HepG2 (cell line): ENCODE results near the gene FKBP1A. TPM values are rescaled to one million over a fixed set of nuclear protein-coding genes. Genes with fewer than 3 reads are reported as not detected.
A peak's percentile ranks its signal among the peaks of the same experiment; 100 is the strongest.

ENCODE experiments used
- ATM ChIP-seq: fragments of 450-650 bp; IDR thresholded peaks from 2 replicates; pipeline ENCODE4 v1.7.1; 2017; ENCODE audit warnings: mild to moderate bottlenecking, borderline replicate concordance
- EP300 ChIP-seq, 3 experiments: sonication (generic) in 1 of 3; formaldehyde crosslinking in 1 of 3; IDR thresholded peaks; 2 replicates each; pipeline versions ENCODE4 v1.5.1 to v1.6.1; 2011 to 2020; ENCODE audit warnings: low read depth in 2 of 3, low read length in 2 of 3, borderline replicate concordance in 1 of 3, improper control_type of control experiment in 1 of 3, mild to moderate bottlenecking in 1 of 3, missing genetic modification reagents in 1 of 3, moderate library complexity in 1 of 3
- GPN1 ChIP-seq: sonication (generic); formaldehyde crosslinking; IDR thresholded peaks from 2 replicates; pipeline ENCODE4 v1.5.1; 2020; ENCODE audit warnings: missing genetic modification reagents, borderline replicate concordance
- HOXA9 ChIP-seq: sonication (generic); formaldehyde crosslinking; IDR thresholded peaks from 2 replicates; pipeline ENCODE4 v1.8.1; 2022; ENCODE audit warnings: missing genetic modification reagents, mild to moderate bottlenecking, moderate library complexity, borderline replicate concordance
- IRF9 ChIP-seq: sonication (generic); formaldehyde crosslinking; IDR thresholded peaks from 2 replicates; pipeline ENCODE4 v1.8.0; 2022; ENCODE audit warnings: missing genetic modification reagents, mild to moderate bottlenecking, borderline replicate concordance
- MTA3 ChIP-seq: sonication (generic); formaldehyde crosslinking; IDR thresholded peaks from 2 replicates; pipeline ENCODE4 v1.4.0; 2020; ENCODE audit warnings: missing genetic modification reagents
- PRMT3 ChIP-seq: sonication (generic); formaldehyde crosslinking; IDR thresholded peaks from 2 replicates; pipeline ENCODE4 v1.8.1; 2022; ENCODE audit warnings: low read depth, mild to moderate bottlenecking, moderate library complexity, missing genetic modification reagents, borderline replicate concordance
- TP53 ChIP-seq: sonication (generic); formaldehyde crosslinking; conservative IDR thresholded peaks from 2 replicates; pipeline ENCODE4 v1.4.0; 2020; ENCODE audit warnings: missing genetic modification reagents
- ZFP36L1 ChIP-seq: sonication (generic); formaldehyde crosslinking; IDR thresholded peaks from 2 replicates; pipeline ENCODE4 v1.8.0; 2022; ENCODE audit warnings: mild to moderate bottlenecking, missing genetic modification reagents, moderate library complexity
- ZKSCAN5 ChIP-seq: sonication (generic); formaldehyde crosslinking; IDR thresholded peaks from 2 replicates; pipeline ENCODE4 v1.5.1; 2020; ENCODE audit warnings: mild to moderate bottlenecking, missing genetic modification reagents
- ZNF703 ChIP-seq: sonication (generic); formaldehyde crosslinking; IDR thresholded peaks from 2 replicates; pipeline ENCODE4 v1.5.1; 2020; ENCODE audit warnings: missing genetic modification reagents, mild to moderate bottlenecking, moderate library complexity, borderline replicate concordance
- polyA plus RNA-seq, 8 experiments: library from polyadenylated mRNA; depleted of rRNA in 3 of 8; stranded (reverse) in 7 of 8; unstranded in 1 of 8; fragments of >200 nt; fragmentation: Illumina TruSeq in 4 of 8; extraction: Trizol in 4 of 8; gene quantifications; 2 replicates each; pipeline versions ENCODE4 v1.2.1 to v1.2.3, GENCODE V29; 2011 to 2016; ENCODE audit warnings: low read depth in 4 of 8, missing spikeins in 1 of 8, mixed read lengths in 1 of 8; ENCODE audit not compliant: insufficient read depth in 1 of 8
- total RNA-seq, 5 experiments: library from RNA; depleted of rRNA; stranded (reverse); fragments of >200 nt; fragmentation: Illumina TruSeq; extraction: Trizol; gene quantifications; 2 replicates each; pipeline ENCODE4 v1.2.3, GENCODE V29; 2016; ENCODE audit warnings: low read depth in 1 of 5
- TF ChIP-seq, protein P1 (sequence below): IDR thresholded peaks from 2 replicates; pipeline ENCODE4 v1.6.1; 2016; ENCODE audit warnings: mild to moderate bottlenecking
- TF ChIP-seq, protein P2 (sequence below): sonication (generic); formaldehyde crosslinking; IDR thresholded peaks from 2 replicates; pipeline ENCODE4 v1.9.0; 2022; ENCODE audit warnings: missing genetic modification reagents, mild to moderate bottlenecking, borderline replicate concordance
- TF ChIP-seq, protein P3 (sequence below): sonication (generic); formaldehyde crosslinking; IDR thresholded peaks from one replicate; pipeline ENCODE4 v1.5.1; 2020; ENCODE audit warnings: mild to moderate bottlenecking, missing genetic modification reagents; ENCODE audit errors: not compliant biosample characterization

FKBP1A gene
- total and polyA plus RNA-seq, 2 of the 13 experiments (the other 11 are each of a cell fraction or from before 2014, with no cell fraction given): 119 to 468 TPM

- TF ChIP-seq IRF9 (CRISPR knock-in tag): peak; percentile 92; the same call in 1 of the 2 replicates
- TF ChIP-seq, protein P1, sequence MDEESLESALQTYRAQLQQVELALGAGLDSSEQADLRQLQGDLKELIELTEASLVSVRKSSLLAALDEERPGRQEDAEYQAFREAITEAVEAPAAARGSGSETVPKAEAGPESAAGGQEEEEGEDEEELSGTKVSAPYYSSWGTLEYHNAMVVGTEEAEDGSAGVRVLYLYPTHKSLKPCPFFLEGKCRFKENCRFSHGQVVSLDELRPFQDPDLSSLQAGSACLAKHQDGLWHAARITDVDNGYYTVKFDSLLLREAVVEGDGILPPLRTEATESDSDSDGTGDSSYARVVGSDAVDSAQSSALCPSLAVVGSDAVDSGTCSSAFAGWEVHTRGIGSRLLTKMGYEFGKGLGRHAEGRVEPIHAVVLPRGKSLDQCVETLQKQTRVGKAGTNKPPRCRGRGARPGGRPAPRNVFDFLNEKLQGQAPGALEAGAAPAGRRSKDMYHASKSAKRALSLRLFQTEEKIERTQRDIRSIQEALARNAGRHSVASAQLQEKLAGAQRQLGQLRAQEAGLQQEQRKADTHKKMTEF (CRISPR knock-in tag): peak; percentile 95
- TF ChIP-seq GPN1 (CRISPR knock-in tag): peak; percentile 67; the same call in 1 of the 2 replicates
- peak; percentile 67 for TF ChIP-seq ZFP36L1 (CRISPR knock-in tag)
- TF ChIP-seq MTA3 (CRISPR knock-in tag): no peak
- peak in 1 of 2 experiments; percentile 64; a peak in 3 of 4 replicates for TF ChIP-seq EP300 (IDR thresholded peaks at IDR 0.05; ENCODE audit: low read depth in 2 of 2, low read length in 2 of 2)
- 0 out of 2 replicates have a peak, but pooled peaks have one; percentile 14 for TF ChIP-seq EP300 (CRISPR knock-in tag; IDR thresholded peaks at IDR 0.05; ENCODE audit: borderline replicate concordance)
- TF ChIP-seq ATM: no peak
- TF ChIP-seq, protein P2, sequence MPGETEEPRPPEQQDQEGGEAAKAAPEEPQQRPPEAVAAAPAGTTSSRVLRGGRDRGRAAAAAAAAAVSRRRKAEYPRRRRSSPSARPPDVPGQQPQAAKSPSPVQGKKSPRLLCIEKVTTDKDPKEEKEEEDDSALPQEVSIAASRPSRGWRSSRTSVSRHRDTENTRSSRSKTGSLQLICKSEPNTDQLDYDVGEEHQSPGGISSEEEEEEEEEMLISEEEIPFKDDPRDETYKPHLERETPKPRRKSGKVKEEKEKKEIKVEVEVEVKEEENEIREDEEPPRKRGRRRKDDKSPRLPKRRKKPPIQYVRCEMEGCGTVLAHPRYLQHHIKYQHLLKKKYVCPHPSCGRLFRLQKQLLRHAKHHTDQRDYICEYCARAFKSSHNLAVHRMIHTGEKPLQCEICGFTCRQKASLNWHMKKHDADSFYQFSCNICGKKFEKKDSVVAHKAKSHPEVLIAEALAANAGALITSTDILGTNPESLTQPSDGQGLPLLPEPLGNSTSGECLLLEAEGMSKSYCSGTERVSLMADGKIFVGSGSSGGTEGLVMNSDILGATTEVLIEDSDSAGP (CRISPR knock-in tag): peak; percentile 73
- no peak for TF ChIP-seq PRMT3 (CRISPR knock-in tag)
- TF ChIP-seq ZNF703 (CRISPR knock-in tag): no peak
- no peak for TF ChIP-seq TP53 (CRISPR knock-in tag)
- no peak for TF ChIP-seq HOXA9 (CRISPR knock-in tag)
- no peak for TF ChIP-seq ZKSCAN5 (CRISPR knock-in tag)
- TF ChIP-seq, protein P3, sequence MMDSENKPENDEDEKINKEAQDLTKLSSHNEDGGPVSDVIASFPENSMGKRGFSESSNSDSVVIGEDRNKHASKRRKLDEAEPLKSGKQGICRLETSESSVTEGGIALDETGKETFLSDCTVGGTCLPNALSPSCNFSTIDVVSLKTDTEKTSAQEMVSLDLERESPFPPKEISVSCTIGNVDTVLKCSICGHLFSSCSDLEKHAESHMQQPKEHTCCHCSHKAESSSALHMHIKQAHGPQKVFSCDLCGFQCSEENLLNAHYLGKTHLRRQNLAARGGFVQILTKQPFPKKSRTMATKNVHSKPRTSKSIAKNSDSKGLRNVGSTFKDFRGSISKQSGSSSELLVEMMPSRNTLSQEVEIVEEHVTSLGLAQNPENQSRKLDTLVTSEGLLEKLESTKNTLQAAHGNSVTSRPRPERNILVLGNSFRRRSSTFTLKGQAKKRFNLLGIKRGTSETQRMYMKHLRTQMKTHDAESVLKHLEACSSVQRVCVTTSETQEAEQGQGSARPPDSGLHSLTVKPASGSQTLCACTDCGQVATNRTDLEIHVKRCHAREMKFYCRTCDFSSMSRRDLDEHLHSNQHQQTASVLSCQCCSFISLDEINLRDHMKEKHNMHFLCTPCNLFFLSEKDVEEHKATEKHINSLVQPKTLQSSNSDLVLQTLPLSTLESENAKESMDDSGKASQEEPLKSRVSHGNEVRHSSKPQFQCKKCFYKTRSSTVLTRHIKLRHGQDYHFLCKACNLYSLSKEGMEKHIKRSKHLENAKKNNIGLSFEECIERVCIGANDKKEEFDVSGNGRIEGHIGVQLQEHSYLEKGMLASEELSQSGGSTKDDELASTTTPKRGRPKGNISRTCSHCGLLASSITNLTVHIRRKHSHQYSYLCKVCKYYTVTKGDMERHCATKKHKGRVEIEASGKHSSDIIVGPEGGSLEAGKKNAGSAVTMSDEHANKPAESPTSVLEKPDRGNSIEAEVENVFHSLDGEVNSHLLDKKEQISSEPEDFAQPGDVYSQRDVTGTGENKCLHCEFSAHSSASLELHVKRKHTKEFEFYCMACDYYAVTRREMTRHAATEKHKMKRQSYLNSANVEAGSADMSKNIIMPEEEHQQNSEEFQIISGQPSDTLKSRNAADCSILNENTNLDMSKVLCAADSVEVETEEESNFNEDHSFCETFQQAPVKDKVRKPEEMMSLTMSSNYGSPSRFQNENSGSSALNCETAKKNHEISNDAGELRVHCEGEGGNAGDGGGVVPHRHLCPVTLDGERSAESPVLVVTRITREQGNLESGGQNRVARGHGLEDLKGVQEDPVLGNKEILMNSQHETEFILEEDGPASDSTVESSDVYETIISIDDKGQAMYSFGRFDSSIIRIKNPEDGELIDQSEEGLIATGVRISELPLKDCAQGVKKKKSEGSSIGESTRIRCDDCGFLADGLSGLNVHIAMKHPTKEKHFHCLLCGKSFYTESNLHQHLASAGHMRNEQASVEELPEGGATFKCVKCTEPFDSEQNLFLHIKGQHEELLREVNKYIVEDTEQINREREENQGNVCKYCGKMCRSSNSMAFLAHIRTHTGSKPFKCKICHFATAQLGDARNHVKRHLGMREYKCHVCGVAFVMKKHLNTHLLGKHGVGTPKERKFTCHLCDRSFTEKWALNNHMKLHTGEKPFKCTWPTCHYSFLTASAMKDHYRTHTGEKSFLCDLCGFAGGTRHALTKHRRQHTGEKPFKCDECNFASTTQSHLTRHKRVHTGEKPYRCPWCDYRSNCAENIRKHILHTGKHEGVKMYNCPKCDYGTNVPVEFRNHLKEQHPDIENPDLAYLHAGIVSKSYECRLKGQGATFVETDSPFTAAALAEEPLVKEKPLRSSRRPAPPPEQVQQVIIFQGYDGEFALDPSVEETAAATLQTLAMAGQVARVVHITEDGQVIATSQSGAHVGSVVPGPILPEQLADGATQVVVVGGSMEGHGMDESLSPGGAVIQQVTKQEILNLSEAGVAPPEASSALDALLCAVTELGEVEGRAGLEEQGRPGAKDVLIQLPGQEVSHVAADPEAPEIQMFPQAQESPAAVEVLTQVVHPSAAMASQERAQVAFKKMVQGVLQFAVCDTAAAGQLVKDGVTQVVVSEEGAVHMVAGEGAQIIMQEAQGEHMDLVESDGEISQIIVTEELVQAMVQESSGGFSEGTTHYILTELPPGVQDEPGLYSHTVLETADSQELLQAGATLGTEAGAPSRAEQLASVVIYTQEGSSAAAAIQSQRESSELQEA: no peak
Measured at GRCh38 chr20:1392693-1393506, at the start of gene FKBP1A (continued).
